Ishikawa (cell line): Measurements from ENCODE around the gene MRM2.

Experiments used
- CEBPB ChIP-seq: IDR thresholded peaks from 2 replicates; pipeline ENCODE4 v1.6.1; 2012
- CREB1 ChIP-seq: IDR thresholded peaks from 2 replicates; pipeline ENCODE4 v1.6.1; 2012; ENCODE audit warnings: low read depth
- EGR1 ChIP-seq: IDR thresholded peaks from 2 replicates; pipeline ENCODE4 v1.6.1; 2012
- EP300 ChIP-seq: IDR thresholded peaks from 2 replicates; pipeline ENCODE4 v1.6.1; 2012; ENCODE audit warnings: borderline replicate concordance
- FOXM1 ChIP-seq: IDR thresholded peaks from 2 replicates; pipeline ENCODE4 v1.6.1; 2012; ENCODE audit warnings: low read depth, borderline replicate concordance
- MAX ChIP-seq: IDR thresholded peaks from 2 replicates; pipeline ENCODE4 v1.6.1; 2012
- NFIC ChIP-seq: IDR thresholded peaks from 2 replicates; pipeline ENCODE4 v1.6.1; 2012
- RAD21 ChIP-seq: IDR thresholded peaks from 2 replicates; pipeline ENCODE4 v1.6.1; 2012; ENCODE audit warnings: low read depth
- REST ChIP-seq: IDR thresholded peaks from 2 replicates; pipeline ENCODE4 v1.6.1; 2012; ENCODE audit warnings: low read depth, mild to moderate bottlenecking
- TAF1 ChIP-seq: IDR thresholded peaks from 2 replicates; pipeline ENCODE4 v1.6.1; 2012; ENCODE audit warnings: low read depth, mild to moderate bottlenecking
- TCF12 ChIP-seq: IDR thresholded peaks from 2 replicates; pipeline ENCODE4 v1.6.1; 2012; ENCODE audit warnings: low read depth
- TEAD4 ChIP-seq: IDR thresholded peaks from 2 replicates; pipeline ENCODE4 v1.6.1; 2012
- USF1 ChIP-seq: IDR thresholded peaks from 2 replicates; pipeline ENCODE4 v1.6.1; 2012
- YY1 ChIP-seq: IDR thresholded peaks from 2 replicates; pipeline ENCODE4 v1.6.1; 2012; ENCODE audit warnings: low read depth
- ZBTB7A ChIP-seq: IDR thresholded peaks from 2 replicates; pipeline ENCODE4 v1.6.1; 2012; ENCODE audit warnings: low read depth

The MRM2 gene

GRCh38 chr7:2224491-2224928 lies 17.5 kb downstream of the MRM2 start:
- TF ChIP-seq MAX: no peak
- TF ChIP-seq CREB1: no peak
- TF ChIP-seq FOXM1: no peak
- TF ChIP-seq EP300: no peak
- TF ChIP-seq REST: no peak
- TF ChIP-seq NFIC: no peak
- TF ChIP-seq TAF1: no peak
- no peak for TF ChIP-seq CEBPB
- no peak for TF ChIP-seq TEAD4
- no peak for TF ChIP-seq RAD21
- TF ChIP-seq EGR1: no peak
- TF ChIP-seq USF1: no peak
- no peak for TF ChIP-seq TCF12

GRCh38 chr7:2223321-2223720 lies 18.7 kb downstream of the MRM2 start:
- no peak for TF ChIP-seq RAD21
- no peak for TF ChIP-seq TAF1
- no peak for TF ChIP-seq TCF12
- TF ChIP-seq EP300: no peak
- TF ChIP-seq EGR1: no peak
- no peak for TF ChIP-seq MAX

GRCh38 chr7:2222516-2222915 lies 19.5 kb downstream of the MRM2 start:
- TF ChIP-seq USF1 (no peak), RAD21 (no peak), CREB1 (no peak), NFIC (no peak), EGR1 (no peak), TEAD4 (no peak), CEBPB (no peak), FOXM1 (no peak), TAF1 (no peak), MAX (no peak), ZBTB7A (no peak), REST (no peak)

GRCh38 chr7:2220954-2221353 lies 21.1 kb downstream of the MRM2 start:
- TF ChIP-seq EP300: no peak
- no peak for TF ChIP-seq MAX
- no peak for TF ChIP-seq CEBPB
- no peak for TF ChIP-seq TCF12
- no peak for TF ChIP-seq EGR1
- no peak for TF ChIP-seq RAD21

GRCh38 chr7:2220506-2220905 lies 21.5 kb downstream of the MRM2 start:
- TF ChIP-seq YY1 (no peak), EP300 (no peak), USF1 (no peak), MAX (no peak), TEAD4 (no peak)

- TF ChIP-seq RAD21 (no peak), TEAD4 (no peak), USF1 (no peak), CEBPB (no peak), MAX (no peak), TAF1 (no peak), CREB1 (no peak), TCF12 (no peak), ZBTB7A (no peak), FOXM1 (no peak), YY1 (no peak), EGR1 (no peak), EP300 (no peak), NFIC (no peak)
Observed at GRCh38 chr7:2220030-2220429, 22.0 kb downstream of the MRM2 start.
